Liver (tissue), 3 donors: ENCODE data around the gene COMMD10.

Source experiments
- EGR1 ChIP-seq, 2 donors: IDR thresholded peaks; 2 replicates each; pipeline ENCODE4 v1.6.1; 2016 to 2018; ENCODE audit warnings: antibody characterized with exemption in 2 of 2, low read depth in 2 of 2
- GABPA ChIP-seq, 2 donors: IDR thresholded peaks in 1 of 2; conservative IDR thresholded peaks in 1 of 2; 2 replicates each; pipeline ENCODE4 v1.6.1; 2016; ENCODE audit warnings: antibody characterized with exemption in 2 of 2, mild to moderate bottlenecking in 1 of 2, moderate library complexity in 1 of 2
- RAD21 ChIP-seq, 2 donors: IDR thresholded peaks; 2 replicates each; pipeline ENCODE4 v1.6.1; 2016; ENCODE audit warnings: antibody characterized with exemption in 2 of 2, mild to moderate bottlenecking in 2 of 2
- SP1 ChIP-seq: IDR thresholded peaks from 2 replicates; pipeline ENCODE4 v1.6.1; 2018; ENCODE audit warnings: antibody characterized with exemption, mild to moderate bottlenecking
- TAF1 ChIP-seq: conservative IDR thresholded peaks from 2 replicates; pipeline ENCODE4 v1.6.1; 2016; ENCODE audit warnings: antibody characterized with exemption, mild to moderate bottlenecking
- YY1 ChIP-seq: IDR thresholded peaks from 2 replicates; pipeline ENCODE4 v1.6.1; 2016; ENCODE audit warnings: antibody characterized with exemption, mild to moderate bottlenecking
- TF ChIP-seq, protein P1 (sequence below): IDR thresholded peaks from 2 replicates; pipeline ENCODE4 v1.6.1; 2016; ENCODE audit warnings: antibody characterized with exemption, mild to moderate bottlenecking
- TF ChIP-seq, protein P2 (sequence below): fragments of 150-350 bp; IDR thresholded peaks from 2 replicates; pipeline ENCODE4 v1.5.1; 2017; ENCODE audit warnings: improper control_type of control experiment, low read depth, low read length; ENCODE audit not compliant: missing input control
- TF ChIP-seq, protein P3 (sequence below): IDR thresholded peaks from 2 replicates; pipeline ENCODE4 v1.6.1; 2016; ENCODE audit warnings: antibody characterized with exemption
- donor health status: healthy.
- donor health status: healthy.

DNA sequence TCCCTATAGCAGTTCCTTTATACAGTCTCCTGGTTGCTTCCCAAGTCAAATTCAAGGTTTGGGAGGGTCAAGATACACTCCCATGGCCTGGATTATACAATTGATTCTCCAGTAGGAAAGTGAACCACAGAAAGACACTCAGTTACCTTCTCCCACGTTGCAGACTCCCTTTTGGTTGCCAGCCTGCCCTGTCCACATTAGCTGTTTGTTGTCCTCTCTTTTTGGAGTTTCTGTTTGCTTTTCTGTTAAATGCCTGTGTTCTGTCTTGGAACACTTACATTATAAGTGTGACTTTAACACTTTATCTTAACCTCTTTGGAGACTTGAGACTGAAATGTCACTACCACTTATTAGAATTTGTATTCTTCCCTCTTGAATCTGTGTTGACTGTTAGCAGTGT, 30.3 kb downstream of the COMMD10 start:
- TF ChIP-seq, protein P1, sequence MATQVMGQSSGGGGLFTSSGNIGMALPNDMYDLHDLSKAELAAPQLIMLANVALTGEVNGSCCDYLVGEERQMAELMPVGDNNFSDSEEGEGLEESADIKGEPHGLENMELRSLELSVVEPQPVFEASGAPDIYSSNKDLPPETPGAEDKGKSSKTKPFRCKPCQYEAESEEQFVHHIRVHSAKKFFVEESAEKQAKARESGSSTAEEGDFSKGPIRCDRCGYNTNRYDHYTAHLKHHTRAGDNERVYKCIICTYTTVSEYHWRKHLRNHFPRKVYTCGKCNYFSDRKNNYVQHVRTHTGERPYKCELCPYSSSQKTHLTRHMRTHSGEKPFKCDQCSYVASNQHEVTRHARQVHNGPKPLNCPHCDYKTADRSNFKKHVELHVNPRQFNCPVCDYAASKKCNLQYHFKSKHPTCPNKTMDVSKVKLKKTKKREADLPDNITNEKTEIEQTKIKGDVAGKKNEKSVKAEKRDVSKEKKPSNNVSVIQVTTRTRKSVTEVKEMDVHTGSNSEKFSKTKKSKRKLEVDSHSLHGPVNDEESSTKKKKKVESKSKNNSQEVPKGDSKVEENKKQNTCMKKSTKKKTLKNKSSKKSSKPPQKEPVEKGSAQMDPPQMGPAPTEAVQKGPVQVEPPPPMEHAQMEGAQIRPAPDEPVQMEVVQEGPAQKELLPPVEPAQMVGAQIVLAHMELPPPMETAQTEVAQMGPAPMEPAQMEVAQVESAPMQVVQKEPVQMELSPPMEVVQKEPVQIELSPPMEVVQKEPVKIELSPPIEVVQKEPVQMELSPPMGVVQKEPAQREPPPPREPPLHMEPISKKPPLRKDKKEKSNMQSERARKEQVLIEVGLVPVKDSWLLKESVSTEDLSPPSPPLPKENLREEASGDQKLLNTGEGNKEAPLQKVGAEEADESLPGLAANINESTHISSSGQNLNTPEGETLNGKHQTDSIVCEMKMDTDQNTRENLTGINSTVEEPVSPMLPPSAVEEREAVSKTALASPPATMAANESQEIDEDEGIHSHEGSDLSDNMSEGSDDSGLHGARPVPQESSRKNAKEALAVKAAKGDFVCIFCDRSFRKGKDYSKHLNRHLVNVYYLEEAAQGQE = no peak
- TF ChIP-seq, protein P2, sequence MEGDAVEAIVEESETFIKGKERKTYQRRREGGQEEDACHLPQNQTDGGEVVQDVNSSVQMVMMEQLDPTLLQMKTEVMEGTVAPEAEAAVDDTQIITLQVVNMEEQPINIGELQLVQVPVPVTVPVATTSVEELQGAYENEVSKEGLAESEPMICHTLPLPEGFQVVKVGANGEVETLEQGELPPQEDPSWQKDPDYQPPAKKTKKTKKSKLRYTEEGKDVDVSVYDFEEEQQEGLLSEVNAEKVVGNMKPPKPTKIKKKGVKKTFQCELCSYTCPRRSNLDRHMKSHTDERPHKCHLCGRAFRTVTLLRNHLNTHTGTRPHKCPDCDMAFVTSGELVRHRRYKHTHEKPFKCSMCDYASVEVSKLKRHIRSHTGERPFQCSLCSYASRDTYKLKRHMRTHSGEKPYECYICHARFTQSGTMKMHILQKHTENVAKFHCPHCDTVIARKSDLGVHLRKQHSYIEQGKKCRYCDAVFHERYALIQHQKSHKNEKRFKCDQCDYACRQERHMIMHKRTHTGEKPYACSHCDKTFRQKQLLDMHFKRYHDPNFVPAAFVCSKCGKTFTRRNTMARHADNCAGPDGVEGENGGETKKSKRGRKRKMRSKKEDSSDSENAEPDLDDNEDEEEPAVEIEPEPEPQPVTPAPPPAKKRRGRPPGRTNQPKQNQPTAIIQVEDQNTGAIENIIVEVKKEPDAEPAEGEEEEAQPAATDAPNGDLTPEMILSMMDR = no peak
- TF ChIP-seq YY1 = no peak
- no peak for TF ChIP-seq GABPA (IDR thresholded peaks at IDR 0.05 in 1 of 2, conservative IDR thresholded peaks at IDR 0.05 in 1 of 2)
- no peak for TF ChIP-seq TAF1
- no peak for TF ChIP-seq SP1
- TF ChIP-seq EGR1 (IDR thresholded peaks at IDR 0.05; ENCODE audit: low read depth in 2 of 2) = no peak
- no peak for TF ChIP-seq RAD21 (IDR thresholded peaks at IDR 0.05)
- TF ChIP-seq, protein P3, sequence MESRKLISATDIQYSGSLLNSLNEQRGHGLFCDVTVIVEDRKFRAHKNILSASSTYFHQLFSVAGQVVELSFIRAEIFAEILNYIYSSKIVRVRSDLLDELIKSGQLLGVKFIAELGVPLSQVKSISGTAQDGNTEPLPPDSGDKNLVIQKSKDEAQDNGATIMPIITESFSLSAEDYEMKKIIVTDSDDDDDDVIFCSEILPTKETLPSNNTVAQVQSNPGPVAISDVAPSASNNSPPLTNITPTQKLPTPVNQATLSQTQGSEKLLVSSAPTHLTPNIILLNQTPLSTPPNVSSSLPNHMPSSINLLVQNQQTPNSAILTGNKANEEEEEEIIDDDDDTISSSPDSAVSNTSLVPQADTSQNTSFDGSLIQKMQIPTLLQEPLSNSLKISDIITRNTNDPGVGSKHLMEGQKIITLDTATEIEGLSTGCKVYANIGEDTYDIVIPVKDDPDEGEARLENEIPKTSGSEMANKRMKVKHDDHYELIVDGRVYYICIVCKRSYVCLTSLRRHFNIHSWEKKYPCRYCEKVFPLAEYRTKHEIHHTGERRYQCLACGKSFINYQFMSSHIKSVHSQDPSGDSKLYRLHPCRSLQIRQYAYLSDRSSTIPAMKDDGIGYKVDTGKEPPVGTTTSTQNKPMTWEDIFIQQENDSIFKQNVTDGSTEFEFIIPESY = no peak
